RWPE1 (cell line): ENCODE measurements around the gene FGG.

ENCODE experiments used
- CTCF ChIA-PET: fragments of 350-600 bp; sonication (Branson Sonifier 250); formaldehyde crosslinking; extraction: SDS; loops from one replicate; lab custom pipeline; 2021; lab: Yijun Ruan, JAX
- POLR2A ChIA-PET: fragments of 400-600 bp; formaldehyde crosslinking; extraction: SDS; loops from one replicate; lab custom pipeline; 2020; ENCODE audit warnings: antibody characterized with exemption; ENCODE audit not compliant: low non-redundant PET; lab: Yijun Ruan, JAX
- DNase-seq: peaks from one replicate; pipeline ENCODE4 v3.0.0; 2012; ENCODE audit warnings: low spot score
- H3K27ac ChIP-seq: fragments of 450-650 bp; 2 replicates; pipeline ENCODE4 v1.5.1; 2017
- CTCF ChIP-seq: fragments of 450-650 bp; conservative IDR thresholded peaks from 2 replicates; pipeline ENCODE4 v1.5.1; 2017; ENCODE audit warnings: low read depth, mild to moderate bottlenecking

FGG gene

GRCh38 chr4:154609532-154609931, 2.9 kb downstream of the FGG start:
- H3K27ac ChIP-seq: no peak overlapping the region
- TF ChIP-seq CTCF: no peak
- CTCF ChIA-PET: no interaction called here
- DNase-seq: no peak
- POLR2A ChIA-PET: interaction anchor here (0.5 kb wide), 1 partner anchor 59 kb away, joined by 3 read pairs; the partner anchor contains the start of gene PLRG1

- no peak for DNase-seq
- TF ChIP-seq CTCF: no peak
- no peak overlapping the region for H3K27ac ChIP-seq
- ChIA-PET CTCF (interaction anchor here (0.9 kb wide), 1 partner anchor 14 kb away, joined by 3 read pairs; no protein-coding TSS in a partner anchor), POLR2A (no interaction called here)
Observed at GRCh38 chr4:154608361-154609252, 3.8 kb downstream of the FGG start.

- no peak for TF ChIP-seq CTCF
- H3K27ac ChIP-seq: no peak overlapping the region
- ChIA-PET POLR2A (no interaction called here), CTCF (interaction anchor here (0.6 kb wide), 1 partner anchor 717 kb away, joined by 3 read pairs; no protein-coding TSS in a partner anchor)
- no peak for DNase-seq
Observed at GRCh38 chr4:154606728-154607723, 5.4 kb downstream of the FGG start.

GRCh38 chr4:154604696-154605200, 7.7 kb downstream of the FGG start:
- CTCF ChIA-PET: interaction anchor here (1.3 kb wide), 1 partner anchor 46 kb away, joined by 4 read pairs; no protein-coding TSS in a partner anchor

GRCh38 chr4:154603033-154603943, 9.2 kb downstream of the FGG start:
- ChIA-PET POLR2A (no interaction called here), CTCF (interaction anchor here (0.9 to 1.5 kb wide), 3 partner anchors 15 to 44 kb away, joined by 3 to 4 read pairs (median 4); no protein-coding TSS in a partner anchor)
- no peak for DNase-seq
- H3K27ac ChIP-seq: no peak overlapping the region
- no peak for TF ChIP-seq CTCF

More at GRCh38 chr4:154604696-154605200, 7.7 kb downstream of the FGG start:
- peak; percentile 39 for DNase-seq
- TF ChIP-seq CTCF: no peak
- no peak overlapping the region for H3K27ac ChIP-seq
- POLR2A ChIA-PET: no interaction called here
